GM12801 (cell line): ENCODE measurements around the gene RAB27A.

Experiments used
- TF ChIP-seq, protein P1 (sequence below): IDR thresholded peaks from one replicate; pipeline ENCODE4 v1.5.1; 2011; ENCODE audit warnings: control low read depth; ENCODE audit not compliant: insufficient read length; ENCODE audit errors: extremely low read depth

Gene RAB27A

DNA sequence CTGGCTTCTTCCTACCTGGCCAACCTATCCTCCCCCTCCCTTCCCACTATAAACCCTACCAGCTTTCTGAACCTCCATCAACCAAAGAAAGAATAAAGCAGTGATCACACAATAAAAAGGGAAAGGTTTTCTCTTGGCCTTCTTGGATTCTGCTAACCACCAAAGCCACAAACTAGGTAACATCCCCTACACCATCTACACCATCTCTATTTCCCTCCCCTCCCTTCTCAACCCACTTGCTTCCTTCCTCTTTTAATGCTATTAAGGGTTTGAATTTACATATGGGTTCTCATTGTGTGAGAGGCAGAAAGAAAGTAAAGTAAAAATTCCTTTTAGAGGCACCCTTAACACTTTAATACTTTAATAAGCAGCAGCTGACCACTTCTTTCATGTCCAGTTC is 67.0 kb downstream of the RAB27A start:
- TF ChIP-seq, protein P1, sequence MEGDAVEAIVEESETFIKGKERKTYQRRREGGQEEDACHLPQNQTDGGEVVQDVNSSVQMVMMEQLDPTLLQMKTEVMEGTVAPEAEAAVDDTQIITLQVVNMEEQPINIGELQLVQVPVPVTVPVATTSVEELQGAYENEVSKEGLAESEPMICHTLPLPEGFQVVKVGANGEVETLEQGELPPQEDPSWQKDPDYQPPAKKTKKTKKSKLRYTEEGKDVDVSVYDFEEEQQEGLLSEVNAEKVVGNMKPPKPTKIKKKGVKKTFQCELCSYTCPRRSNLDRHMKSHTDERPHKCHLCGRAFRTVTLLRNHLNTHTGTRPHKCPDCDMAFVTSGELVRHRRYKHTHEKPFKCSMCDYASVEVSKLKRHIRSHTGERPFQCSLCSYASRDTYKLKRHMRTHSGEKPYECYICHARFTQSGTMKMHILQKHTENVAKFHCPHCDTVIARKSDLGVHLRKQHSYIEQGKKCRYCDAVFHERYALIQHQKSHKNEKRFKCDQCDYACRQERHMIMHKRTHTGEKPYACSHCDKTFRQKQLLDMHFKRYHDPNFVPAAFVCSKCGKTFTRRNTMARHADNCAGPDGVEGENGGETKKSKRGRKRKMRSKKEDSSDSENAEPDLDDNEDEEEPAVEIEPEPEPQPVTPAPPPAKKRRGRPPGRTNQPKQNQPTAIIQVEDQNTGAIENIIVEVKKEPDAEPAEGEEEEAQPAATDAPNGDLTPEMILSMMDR, result no peak

DNA sequence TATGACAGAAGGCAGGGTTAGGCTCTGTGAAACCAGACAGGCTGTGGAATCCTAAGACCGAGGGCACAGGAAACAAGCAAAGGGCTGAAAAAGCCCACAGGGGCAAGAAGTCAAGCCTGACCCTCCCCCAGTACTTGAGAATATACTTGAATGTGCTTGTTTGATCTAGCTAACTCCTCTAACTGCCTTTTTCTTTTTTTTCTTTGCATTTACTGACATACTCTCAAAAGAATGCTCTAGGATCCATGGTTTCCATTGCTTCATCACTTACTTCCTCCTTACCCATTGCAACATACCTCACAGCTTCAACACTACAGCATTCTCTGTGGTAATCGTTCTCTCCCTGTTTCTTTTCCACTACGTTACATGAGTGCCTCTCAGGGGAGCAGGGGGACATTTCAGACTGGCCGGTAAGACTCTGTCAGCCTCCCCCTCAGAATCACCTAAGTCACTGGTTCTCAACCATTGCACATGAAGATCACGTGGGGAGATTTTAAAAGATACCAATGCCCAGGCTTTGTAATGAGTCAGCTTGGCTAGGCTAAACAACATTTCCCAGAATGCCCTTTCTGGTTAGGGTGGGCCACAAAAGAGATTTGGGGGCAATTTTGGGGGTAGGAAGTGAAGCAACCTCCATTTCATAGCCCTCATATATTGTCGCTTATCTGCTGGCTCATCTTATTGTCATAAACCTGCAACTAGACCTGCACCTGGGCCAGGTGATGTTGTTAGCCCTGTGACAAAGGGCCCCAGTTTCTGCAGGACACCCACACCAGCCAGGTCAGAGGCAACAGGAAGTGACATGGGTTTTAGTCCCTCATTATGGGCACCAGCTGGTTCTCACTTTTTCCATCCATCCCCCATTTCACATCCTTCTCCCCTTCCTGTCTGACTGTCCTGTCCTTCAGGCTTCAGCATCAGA is 68.3 kb downstream of the RAB27A start:
- TF ChIP-seq, protein P1, result no peak

GRCh38 chr15:55220606-55221005 is 69.0 kb downstream of the RAB27A start:
- TF ChIP-seq, protein P1, result no peak

DNA sequence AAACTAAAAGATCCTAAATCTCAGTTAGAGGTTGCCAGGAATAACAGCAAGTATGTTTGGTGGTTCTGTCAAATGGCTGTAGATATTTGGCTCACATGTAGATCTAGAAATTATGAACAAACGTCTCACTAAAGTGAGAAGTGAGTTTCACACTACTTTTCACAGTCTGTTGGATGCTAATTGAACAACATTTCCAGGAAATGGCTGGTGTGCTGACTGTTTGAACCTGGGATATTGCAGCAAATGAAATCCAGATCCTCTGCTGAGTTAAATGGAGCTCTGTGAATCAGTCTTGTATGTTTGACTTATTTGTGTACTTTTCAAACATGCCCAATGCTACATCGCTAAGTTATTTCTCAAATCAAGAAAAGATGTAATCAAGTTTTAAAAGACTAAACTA is 71.6 kb downstream of the RAB27A start:
- TF ChIP-seq, protein P1, result no peak

DNA sequence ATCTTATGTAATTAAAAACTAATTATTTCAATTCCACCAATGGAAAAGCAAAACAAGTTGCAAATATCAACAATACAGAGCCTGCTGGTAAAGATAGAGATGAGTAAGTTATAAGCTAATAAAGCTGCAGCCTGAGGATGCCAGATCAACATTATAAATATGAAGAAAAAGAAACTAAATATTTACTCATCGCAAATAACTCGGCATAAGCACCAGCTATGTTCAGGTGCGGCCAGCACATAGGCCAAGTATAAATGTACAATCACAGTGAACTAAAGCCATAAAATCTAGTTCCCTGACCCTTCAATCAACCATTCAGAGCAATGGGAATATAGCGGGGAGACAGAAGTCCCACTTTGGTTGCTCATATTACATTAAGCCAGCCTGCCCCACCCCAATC is 85.1 kb downstream of the RAB27A start:
- TF ChIP-seq, protein P1, result no peak

DNA sequence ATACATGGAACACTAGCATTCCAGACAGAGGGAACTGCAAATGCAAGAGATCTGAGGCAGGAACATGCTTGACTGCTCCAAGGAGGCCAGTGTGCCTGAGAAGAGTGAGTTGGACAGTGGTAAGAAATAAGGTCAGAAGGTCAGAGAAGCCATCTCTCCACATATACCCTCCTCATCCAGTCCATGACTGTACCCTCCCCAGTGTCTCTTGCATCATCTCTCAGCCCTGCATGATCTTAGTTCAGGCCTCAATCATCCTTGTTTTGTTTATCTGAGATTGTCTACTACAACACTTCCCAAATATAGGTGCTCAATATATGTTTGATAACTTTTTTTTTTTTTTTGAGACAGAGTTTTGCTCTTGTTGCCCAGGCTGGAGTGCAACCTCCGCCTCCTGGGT is 87.4 kb downstream of the RAB27A start:
- TF ChIP-seq, protein P1, result no peak

GRCh38 chr15:55198706-55199105 is 90.9 kb downstream of the RAB27A start:
- TF ChIP-seq, protein P1, result no peak
